SHP77 treated with DMSO at 0.1 percent for 48 hours (cell line): Measurements from ENCODE around the gene MFSD11.
A peak's percentile ranks its signal among the peaks of the same experiment; 100 is the strongest.
"Not testable (repeated sequence)": the region's sequence is repeated elsewhere in the genome, so short reads cannot be mapped to it uniquely, and the experiment has no call there.

Source experiments
- DNase-seq: peaks from one replicate; lab custom pipeline; 2025; lab: John Stamatoyannopoulos, UW

The MFSD11 gene

GRCh38 chr17:76805319-76805718 is 67.4 kb downstream of the MFSD11 start:
- no peak for DNase-seq

GRCh38 chr17:76806151-76806550 is 68.2 kb downstream of the MFSD11 start:
- DNase-seq: not testable (repeated sequence)

- not testable (repeated sequence) for DNase-seq
Measured at GRCh38 chr17:76806767-76807166, 68.8 kb downstream of the MFSD11 start.

GRCh38 chr17:76808326-76808725 is 70.4 kb downstream of the MFSD11 start:
- DNase-seq: no peak

GRCh38 chr17:76810956-76811355 is 73.0 kb downstream of the MFSD11 start:
- peak; percentile 47 for DNase-seq

GRCh38 chr17:76811834-76812233 is 73.9 kb downstream of the MFSD11 start:
- DNase-seq: no peak

- DNase-seq: no peak
Measured at GRCh38 chr17:76812263-76812662, 74.3 kb downstream of the MFSD11 start.

- no peak for DNase-seq
Measured at GRCh38 chr17:76812968-76813367, 75.0 kb downstream of the MFSD11 start.

GRCh38 chr17:76815907-76816589 is 78.1 kb downstream of the MFSD11 start:
- DNase-seq: not testable (repeated sequence)

GRCh38 chr17:76816590-76817135 is 78.7 kb downstream of the MFSD11 start:
- peak; percentile 56 for DNase-seq

GRCh38 chr17:76820039-76820438 is 82.1 kb downstream of the MFSD11 start:
- peak; percentile 12 for DNase-seq

GRCh38 chr17:76820561-76820960 is 82.6 kb downstream of the MFSD11 start:
- DNase-seq: no peak

GRCh38 chr17:76822184-76822778 is 84.4 kb downstream of the MFSD11 start:
- DNase-seq: peak; percentile 5

GRCh38 chr17:76824093-76824492 is 86.2 kb downstream of the MFSD11 start:
- no peak for DNase-seq

- DNase-seq: no peak
Measured at GRCh38 chr17:76826330-76827068, 88.6 kb downstream of the MFSD11 start.

- no peak for DNase-seq
Measured at GRCh38 chr17:76827736-76828135, 89.8 kb downstream of the MFSD11 start.
